GDM1 (cell line): Measurements from ENCODE around the gene F2.

ENCODE experiments used
- DNase-seq: peaks from one replicate; lab custom pipeline; 2025; lab: John Stamatoyannopoulos, UW

F2 gene

GRCh38 chr11:46718155-46719019, 626 bp upstream of the F2 start:
- DNase-seq, result no peak

DNA sequence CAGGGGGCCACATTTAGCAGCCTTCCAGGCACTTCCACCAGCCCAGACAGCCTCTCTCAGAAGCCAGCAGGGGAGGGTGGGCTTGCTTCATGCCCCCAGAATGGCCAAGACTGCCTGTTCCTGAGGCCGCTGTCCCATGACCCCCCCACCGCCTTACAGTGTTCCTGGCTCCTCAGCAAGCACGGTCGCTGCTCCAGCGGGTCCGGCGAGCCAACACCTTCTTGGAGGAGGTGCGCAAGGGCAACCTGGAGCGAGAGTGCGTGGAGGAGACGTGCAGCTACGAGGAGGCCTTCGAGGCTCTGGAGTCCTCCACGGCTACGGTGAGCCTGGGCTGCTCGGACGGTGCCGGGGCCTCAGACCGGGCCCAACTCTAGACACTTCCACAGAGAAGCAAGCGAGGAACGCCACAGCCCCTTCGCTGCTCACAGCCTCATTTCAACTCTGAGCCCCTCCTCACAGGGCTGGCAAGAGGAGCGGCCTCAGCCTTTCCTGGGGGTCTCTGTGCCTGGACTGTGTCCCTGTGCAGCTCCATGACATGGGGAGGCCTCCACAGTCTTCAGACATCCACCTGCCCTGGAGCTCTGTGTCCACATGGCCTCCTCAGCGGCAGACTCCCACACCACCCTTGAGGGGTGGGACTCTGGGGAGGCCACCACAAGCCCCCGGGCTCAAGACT, 668 bp downstream of the F2 start:
- DNase-seq, result no peak

GRCh38 chr11:46721286-46721685, 2.3 kb downstream of the F2 start:
- DNase-seq, result no peak

DNA sequence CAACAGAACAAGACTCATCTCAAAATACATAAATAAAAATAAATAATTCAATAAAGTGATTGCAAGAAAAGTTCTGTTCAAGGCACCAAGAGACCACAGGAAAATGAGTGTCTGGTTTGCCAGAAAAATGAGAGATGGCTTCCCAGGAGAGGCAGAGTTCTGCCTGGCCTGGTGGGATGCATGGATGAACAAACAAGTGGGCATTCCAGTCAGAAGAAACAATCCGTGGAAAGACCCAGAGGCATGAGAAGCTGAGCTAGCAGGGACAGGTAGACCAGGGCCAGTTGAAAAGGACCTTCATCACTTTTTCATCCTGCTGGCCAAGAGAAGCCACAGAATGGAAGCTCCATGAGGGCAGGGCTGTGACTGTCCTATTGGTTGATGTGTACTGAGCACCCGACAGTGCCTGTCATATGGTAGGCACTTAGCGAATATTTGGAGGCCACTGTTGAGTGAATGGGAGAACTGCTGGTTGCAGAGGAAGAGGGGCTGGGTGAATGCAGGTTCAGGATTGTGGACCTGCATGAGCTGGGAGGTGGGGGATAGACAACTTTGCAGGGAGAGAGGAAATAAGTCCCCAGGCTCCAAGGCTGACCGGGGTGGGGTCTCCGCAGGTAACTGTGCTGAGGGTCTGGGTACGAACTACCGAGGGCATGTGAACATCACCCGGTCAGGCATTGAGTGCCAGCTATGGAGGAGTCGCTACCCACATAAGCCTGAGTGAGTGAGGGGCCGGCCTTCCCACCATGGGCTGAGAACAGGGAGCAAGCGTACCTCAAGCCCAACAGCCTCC, 3.7 kb downstream of the F2 start:
- DNase-seq, result no peak

GRCh38 chr11:46723359-46723680, 4.3 kb downstream of the F2 start:
- no peak for DNase-seq

DNA sequence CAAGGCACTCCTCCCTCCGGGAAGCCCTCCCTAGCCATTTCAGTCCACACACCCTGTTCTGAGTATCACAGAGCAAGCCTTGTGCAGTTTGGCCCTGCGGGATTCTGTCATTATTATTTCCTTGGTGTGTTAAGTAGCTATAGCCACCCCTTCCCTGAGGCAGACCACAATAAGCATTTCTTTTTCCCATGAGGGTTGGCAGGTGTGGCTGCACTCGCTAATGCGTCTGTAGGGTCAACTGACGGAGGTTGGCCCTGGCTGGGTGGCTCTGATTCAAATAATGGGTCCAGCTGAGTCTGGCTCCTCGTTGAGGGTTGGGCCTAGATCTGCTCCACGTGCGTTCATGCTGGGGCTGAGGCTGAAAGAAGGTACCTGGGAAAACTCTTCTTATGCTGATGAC, 5.1 kb downstream of the F2 start:
- DNase-seq, result no peak

- DNase-seq, result no peak
Measured at GRCh38 chr11:46725338-46726205, 6.6 kb downstream of the F2 start.

- DNase-seq, result no peak
Measured at GRCh38 chr11:46726206-46726862, 7.3 kb downstream of the F2 start.

DNA sequence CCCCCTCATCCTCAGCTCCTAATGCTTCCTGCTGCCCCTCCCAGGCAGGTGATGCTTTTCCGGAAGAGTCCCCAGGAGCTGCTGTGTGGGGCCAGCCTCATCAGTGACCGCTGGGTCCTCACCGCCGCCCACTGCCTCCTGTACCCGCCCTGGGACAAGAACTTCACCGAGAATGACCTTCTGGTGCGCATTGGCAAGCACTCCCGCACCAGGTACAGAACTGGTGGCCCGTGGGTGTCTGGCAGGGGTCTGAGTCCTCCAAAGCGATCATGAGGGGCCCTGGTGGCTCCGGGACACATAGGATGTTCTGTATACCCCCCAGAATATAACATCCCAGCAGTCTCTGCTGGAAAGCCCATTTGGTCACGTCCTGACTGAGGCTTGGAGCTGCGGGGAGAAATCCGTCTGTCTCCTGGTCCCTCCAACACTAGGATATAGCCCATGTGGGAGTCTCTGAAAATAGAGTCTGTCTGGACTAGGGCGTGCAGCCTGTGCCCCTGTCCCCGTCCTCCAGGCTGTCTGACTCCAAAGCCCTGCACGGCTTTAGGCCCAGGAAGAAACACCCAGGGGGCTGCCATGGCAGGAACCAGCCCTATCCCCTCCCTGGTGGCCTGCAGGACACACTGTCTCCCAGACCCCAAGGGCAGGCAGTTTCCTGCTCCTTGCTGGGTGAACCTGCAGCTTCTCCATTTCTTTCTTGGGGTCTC, 9.1 kb downstream of the F2 start:
- no peak for DNase-seq

DNA sequence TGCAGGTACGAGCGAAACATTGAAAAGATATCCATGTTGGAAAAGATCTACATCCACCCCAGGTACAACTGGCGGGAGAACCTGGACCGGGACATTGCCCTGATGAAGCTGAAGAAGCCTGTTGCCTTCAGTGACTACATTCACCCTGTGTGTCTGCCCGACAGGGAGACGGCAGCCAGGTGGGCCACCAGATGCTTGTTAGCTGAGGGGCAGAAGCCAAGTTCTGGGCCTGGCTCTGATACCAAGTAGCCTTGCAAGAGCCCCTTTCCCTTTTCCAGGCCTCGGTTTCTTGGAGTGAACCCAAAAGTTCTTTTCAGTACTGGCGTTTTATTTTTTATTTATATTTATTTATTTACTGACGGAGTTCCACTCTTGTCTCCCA, 9.6 kb downstream of the F2 start:
- DNase-seq, result no peak

DNA sequence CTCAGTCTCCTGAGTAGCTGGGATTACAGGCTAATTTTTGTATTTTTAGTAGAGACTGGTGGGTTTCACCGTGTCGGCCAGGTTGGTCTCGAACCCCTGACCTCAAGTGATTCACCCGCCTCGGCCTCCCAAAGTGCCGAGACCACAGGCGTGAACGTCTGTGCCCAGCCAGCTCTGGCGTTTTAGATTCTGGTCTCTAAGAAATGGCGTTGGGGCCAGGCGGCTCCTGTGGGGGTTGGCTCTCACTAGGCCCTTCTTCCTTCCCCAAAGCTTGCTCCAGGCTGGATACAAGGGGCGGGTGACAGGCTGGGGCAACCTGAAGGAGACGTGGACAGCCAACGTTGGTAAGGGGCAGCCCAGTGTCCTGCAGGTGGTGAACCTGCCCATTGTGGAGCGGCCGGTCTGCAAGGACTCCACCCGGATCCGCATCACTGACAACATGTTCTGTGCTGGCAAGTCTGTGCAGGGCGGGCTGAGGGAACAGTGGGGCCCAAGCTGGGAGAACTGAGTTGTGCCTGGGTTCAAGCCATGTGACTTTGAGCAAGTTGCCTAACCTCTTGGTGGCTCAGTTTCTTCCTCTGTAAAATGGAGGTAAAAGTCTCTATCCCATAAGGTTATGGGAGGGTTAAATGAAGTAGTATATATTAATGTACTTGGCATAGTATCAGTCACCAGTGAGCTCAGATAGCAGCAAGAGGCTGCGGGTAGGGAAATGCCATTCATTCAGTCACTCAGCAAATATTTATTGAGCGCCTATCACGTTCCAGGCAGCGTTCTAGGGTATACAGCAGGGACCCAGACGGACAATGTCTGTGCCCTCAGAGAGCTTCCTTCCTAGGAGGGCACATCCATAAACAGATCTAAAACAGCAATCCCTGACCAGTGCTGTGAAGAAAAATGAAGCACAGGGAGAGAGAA, 10.4 kb downstream of the F2 start:
- no peak for DNase-seq

DNA sequence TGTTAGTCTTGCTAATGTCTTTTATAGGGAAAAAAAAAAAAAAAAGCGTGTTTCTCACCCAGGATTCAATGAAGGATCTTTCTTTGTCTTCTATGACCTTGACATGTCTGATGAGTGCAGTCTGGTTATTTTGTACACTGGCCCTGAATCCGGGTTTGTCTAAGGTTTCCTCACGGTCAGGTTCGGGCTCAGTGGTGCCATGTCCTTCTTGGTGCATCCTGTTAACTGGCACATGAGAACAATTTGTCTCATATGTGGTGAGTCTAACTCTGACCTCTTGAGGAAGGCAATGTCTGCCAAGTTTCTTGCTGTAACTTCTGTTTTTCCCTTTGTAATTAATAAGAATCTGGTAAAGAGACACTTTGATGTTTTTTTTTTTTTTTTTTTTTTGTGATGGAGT, 12.5 kb downstream of the F2 start:
- DNase-seq, result no peak

DNA sequence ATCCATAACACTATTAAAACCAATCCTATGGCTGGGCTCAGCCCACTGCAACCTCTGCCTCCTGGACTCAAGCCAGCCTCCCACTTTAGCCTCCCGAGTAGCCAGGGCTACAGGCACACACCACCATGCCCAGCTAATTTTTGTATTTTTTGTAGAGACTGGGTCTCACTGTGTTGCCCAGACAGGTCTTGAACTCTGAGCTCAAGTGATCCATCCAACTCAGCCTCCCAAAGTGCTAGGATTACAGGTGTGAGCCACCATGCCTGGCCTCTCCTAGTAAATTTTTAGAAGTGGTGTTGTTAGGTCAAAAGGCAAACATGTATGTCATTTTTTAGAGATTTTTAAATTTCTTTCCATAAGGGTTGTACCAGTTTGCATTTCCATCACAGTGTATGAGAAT, 14.2 kb downstream of the F2 start:
- no peak for DNase-seq

DNA sequence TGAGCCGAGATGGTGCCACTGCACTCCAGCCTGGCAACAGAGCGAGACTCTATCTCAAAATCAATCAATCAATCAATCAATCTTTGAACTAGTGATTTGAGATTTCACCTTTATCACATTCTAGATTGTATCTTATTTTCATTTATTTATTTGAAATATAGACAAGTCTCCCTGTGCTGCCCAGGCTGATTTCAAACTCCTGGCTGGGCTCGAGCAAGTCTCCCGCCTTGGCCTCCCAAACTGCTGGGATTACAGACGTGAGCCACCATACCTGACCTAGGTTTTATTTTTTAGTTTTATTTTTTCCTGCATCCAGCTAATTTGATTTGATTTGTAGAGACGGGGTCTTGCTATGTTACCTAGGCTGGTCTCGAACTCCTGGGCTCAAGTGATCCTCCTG, 17.1 kb downstream of the F2 start:
- DNase-seq, result no peak

DNA sequence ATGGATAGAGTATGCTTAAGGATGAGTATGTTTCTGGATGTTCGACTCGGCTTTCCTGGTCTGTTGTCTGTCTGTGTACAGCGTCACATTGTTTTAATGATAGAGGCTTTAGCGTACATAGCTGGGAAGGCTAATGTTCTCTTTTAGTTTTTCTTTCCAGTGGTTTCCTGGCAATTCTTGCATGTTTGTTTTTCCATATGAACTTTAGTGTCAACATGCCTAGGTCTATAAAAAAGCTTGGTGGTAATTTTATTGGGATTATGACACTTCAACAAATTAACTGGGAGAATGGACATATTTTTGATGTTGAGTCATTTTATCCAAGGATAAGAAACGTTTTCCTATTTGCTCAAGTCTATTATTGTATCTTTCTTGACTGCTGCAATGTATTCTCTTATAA, 17.6 kb downstream of the F2 start:
- DNase-seq, result no peak

GRCh38 chr11:46737699-46738098, 18.7 kb downstream of the F2 start:
- DNase-seq, result no peak

- no peak for DNase-seq
Measured at GRCh38 chr11:46738887-46739286, 19.9 kb downstream of the F2 start.

DNA sequence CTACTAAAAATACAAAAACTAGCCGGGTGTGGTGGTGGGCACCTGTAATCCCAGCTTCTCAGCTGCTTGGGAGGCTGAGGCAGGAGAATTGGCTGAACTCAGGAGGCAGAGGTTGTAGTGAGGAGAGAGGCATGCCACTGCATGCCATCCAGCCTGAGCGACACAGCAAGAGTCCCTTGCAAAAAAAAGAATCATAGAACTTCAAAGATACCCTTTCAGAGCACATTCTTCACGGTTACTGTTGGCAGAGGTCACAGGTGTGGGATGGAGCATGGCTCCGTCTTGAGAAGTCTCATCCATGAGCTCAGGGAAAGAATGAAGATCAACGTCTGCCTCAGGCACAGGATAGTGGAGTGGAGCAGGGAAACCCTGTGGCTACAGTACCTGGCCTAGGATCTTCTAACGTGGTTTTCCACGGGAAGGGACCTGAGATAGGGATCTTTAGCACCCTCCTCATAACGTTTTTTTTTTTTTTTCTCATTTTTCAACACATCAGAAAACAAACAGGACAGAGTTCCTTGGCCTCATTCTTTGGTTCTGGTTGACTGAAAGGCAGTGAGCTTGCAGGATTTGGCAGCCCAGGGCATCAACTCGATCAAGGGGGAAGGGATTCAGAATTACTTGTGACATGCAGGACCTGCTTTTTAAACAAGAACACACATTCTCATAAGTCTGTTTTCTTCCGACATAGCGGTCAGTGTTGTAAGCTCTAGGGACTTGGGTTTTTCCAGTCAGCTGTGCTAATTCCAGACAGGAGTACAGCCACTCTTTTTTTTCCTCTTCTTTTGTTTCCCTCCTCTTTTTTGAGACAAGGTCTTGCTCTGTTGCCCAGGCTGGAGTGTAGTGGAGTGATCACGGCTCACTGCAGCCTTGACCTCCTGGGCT, 22.8 kb downstream of the F2 start:
- no peak for DNase-seq

GRCh38 chr11:46743043-46743442, 24.0 kb downstream of the F2 start:
- no peak for DNase-seq
